Smooth muscle cell (in vitro differentiated cells): ENCODE results near the gene LANCL2. TPM values are rescaled to one million over a fixed set of nuclear protein-coding genes. Genes with fewer than 3 reads are reported as not detected.
"Not testable (repeated sequence)": the region's sequence is repeated elsewhere in the genome, so short reads cannot be mapped to it uniquely, and the experiment has no call there.

ENCODE experiments used
- DNase-seq: peaks from one replicate; lab custom pipeline; 2025; ENCODE audit not compliant: unreplicated experiment; lab: John Stamatoyannopoulos, UW
- H2AFZ ChIP-seq: fragments of 200-600 bp; sonication (generic); 2 replicates; pipeline ENCODE4 v1.6.0; 2016; ENCODE audit warnings: antibody characterized with exemption, low read depth, mild to moderate bottlenecking
- H3F3A ChIP-seq: fragments of 200-600 bp; sonication (generic); 2 replicates; pipeline ENCODE4 v1.6.0; 2017; ENCODE audit warnings: antibody characterized with exemption, low read depth
- H3K27ac ChIP-seq: fragments of 200-600 bp; sonication (generic); 2 replicates; pipeline ENCODE4 v1.5.1; 2016; ENCODE audit warnings: low read depth, mild to moderate bottlenecking
- H3K27me3 ChIP-seq: fragments of 200-600 bp; sonication (generic); 2 replicates; pipeline ENCODE4 v1.6.1; 2016; ENCODE audit warnings: low read depth, mild to moderate bottlenecking
- H3K36me3 ChIP-seq: fragments of 200-600 bp; sonication (generic); 2 replicates; pipeline ENCODE4 v1.5.1; 2016; ENCODE audit warnings: low read depth
- H3K4me1 ChIP-seq: fragments of 200-600 bp; sonication (generic); 2 replicates; pipeline ENCODE4 v1.5.1; 2016; ENCODE audit warnings: low read depth
- H3K4me2 ChIP-seq: fragments of 200-600 bp; sonication (generic); 2 replicates; pipeline ENCODE4 v1.6.0; 2016; ENCODE audit warnings: mild to moderate bottlenecking
- H3K4me3 ChIP-seq: fragments of 200-600 bp; sonication (generic); 2 replicates; pipeline ENCODE4 v1.5.1; 2016; ENCODE audit warnings: mild to moderate bottlenecking
- H3K79me2 ChIP-seq: fragments of 200-600 bp; sonication (generic); 2 replicates; pipeline ENCODE4 v1.6.0; 2016; ENCODE audit warnings: low read depth, mild to moderate bottlenecking
- H3K9ac ChIP-seq: fragments of 200-600 bp; sonication (generic); 2 replicates; pipeline ENCODE4 v1.6.0; 2016; ENCODE audit warnings: low read depth
- H3K9me3 ChIP-seq: fragments of 200-600 bp; sonication (generic); replicated peaks from 2 replicates; pipeline ENCODE4 v1.5.1; 2016; ENCODE audit warnings: low read depth
- H4K20me1 ChIP-seq: fragments of 200-600 bp; sonication (generic); 2 replicates; pipeline ENCODE4 v1.6.0; 2016; ENCODE audit warnings: low read depth
- CTCF ChIP-seq: fragments of 200-600 bp; sonication (generic); IDR thresholded peaks from 2 replicates; pipeline ENCODE4 v1.5.1; 2017; ENCODE audit warnings: borderline replicate concordance, mild to moderate bottlenecking, antibody characterized with exemption; ENCODE audit not compliant: insufficient read depth, poor library complexity, severe bottlenecking
- WGBS: methylation state at CpG from one replicate; pipeline ENCODE4 v1.1.7; 2016; ENCODE audit warnings: low lambda C conversion rate; 5-methylcytosine and 5-hydroxymethylcytosine counted together
- polyA plus RNA-seq: library from polyadenylated mRNA; unstranded; fragments of >200 nt; fragmentation: Nextera tagmentation; extraction: Ambion mirVana; gene quantifications from 2 replicates; pipeline ENCODE4 v1.2.1, GENCODE V29; 2016
- total RNA-seq: library from RNA; depleted of rRNA; stranded (reverse); fragments of >200 nt; gene quantifications from 2 replicates; pipeline ENCODE4 v1.2.3, GENCODE V29; 2014

LANCL2 gene
- total and polyA plus RNA-seq, 2 experiments from 2014 or later, result 9.4 to 15.6 TPM

DNA sequence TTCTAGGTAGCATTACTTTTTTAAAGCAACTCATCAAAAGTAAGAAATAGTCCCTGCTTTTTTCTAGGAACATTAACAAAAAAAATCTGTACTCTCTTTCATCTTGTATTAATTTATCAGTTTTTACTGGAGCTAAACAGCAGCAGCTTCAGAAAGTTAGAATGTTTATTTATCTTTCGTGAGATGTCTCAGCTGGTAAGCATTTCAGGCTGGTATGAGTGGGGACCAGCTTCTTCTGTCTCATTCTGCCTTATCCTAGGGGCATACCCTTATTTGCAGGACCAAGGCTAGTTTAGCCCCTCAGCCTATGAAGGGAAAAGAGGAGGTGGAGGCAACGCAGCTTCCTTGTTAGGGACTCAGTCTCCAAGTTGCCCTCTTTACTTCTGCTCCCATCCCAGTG is 35.1 kb downstream of the LANCL2 start:
- Histone ChIP-seq H4K20me1 (no peaks in the 10 kb centered on the region), H3K27me3 (no peaks in the 10 kb centered on the region), H3F3A (no peaks in the 10 kb centered on the region), H3K4me2 (peak overlapping the region; percentile 74), H3K9ac (no peak overlapping the region), H2AFZ (no peak overlapping the region), H3K4me3 (no peak overlapping the region), H3K9me3 (no peaks in the 10 kb centered on the region), H3K4me1 (no peaks in the 10 kb centered on the region), H3K79me2 (no peaks in the 10 kb centered on the region), H3K27ac (peak overlapping the region; percentile 55), H3K36me3 (no peaks in the 10 kb centered on the region)
- no peak for DNase-seq
- no peak for TF ChIP-seq CTCF
- WGBS, result 60% methylated on average over 2 of the region's 2 CpGs

GRCh38 chr7:55402506-55402905 is 37.4 kb downstream of the LANCL2 start:
- not testable (repeated sequence) for H3K27me3 ChIP-seq, H3K27ac ChIP-seq, H3K36me3 ChIP-seq, H3K9me3 ChIP-seq, H3K4me1 ChIP-seq, H3K4me3 ChIP-seq, H3F3A ChIP-seq, DNase-seq, H2AFZ ChIP-seq, H3K9ac ChIP-seq, H3K79me2 ChIP-seq, H3K4me2 ChIP-seq, H4K20me1 ChIP-seq
- no CpG with 5 or more reads among the region's 35 CpGs for WGBS

DNA sequence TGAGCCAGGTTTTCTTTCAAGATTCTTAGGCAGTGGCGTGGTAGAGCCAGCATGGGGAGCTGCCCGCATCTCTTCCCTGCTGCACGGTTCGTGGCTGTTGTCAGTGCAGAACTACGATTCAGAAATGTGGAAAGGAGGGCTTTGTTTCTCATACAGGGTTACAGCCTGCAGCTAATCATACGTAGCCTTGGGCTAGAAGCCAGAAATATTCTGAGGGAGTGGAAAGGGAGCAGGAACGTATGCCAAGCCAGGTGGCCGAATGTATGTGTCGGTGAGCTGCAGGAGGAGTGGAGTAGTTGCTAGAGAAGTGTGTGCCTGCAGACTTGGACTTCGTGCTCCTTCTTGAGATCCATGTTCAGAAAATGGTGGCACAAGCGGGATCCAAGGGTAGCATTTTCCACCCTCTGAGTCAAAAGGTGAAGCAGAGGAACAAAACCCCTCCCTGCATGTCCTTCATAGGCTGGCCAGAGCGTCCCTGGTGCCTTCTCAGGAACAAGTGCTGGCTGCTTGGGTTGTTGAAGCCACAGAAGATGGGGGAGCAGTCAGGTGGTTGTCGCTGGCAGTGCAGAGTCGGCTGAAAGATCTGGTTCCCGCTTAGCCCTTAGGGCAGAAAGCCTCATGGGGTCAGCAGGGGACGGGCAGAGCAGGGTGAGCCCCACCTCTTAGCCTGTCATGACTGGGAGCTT is 40.9 kb downstream of the LANCL2 start:
- H3K36me3 ChIP-seq, result no peaks in the 10 kb centered on the region
- no peaks in the 10 kb centered on the region for H3K9me3 ChIP-seq
- no peak overlapping the region for H3K4me2 ChIP-seq
- no peak for TF ChIP-seq CTCF
- H3K27ac ChIP-seq, result no peak overlapping the region
- no peaks in the 10 kb centered on the region for H3F3A ChIP-seq
- no peak for DNase-seq
- no peak overlapping the region for H3K4me3 ChIP-seq
- no peaks in the 10 kb centered on the region for H3K4me1 ChIP-seq
- no peak overlapping the region for H2AFZ ChIP-seq
- no peak overlapping the region for H3K9ac ChIP-seq
- no peaks in the 10 kb centered on the region for H3K27me3 ChIP-seq
- H4K20me1 ChIP-seq, result no peaks in the 10 kb centered on the region
- H3K79me2 ChIP-seq, result no peaks in the 10 kb centered on the region
- WGBS, result 92% methylated on average over 16 of the region's 16 CpGs

DNA sequence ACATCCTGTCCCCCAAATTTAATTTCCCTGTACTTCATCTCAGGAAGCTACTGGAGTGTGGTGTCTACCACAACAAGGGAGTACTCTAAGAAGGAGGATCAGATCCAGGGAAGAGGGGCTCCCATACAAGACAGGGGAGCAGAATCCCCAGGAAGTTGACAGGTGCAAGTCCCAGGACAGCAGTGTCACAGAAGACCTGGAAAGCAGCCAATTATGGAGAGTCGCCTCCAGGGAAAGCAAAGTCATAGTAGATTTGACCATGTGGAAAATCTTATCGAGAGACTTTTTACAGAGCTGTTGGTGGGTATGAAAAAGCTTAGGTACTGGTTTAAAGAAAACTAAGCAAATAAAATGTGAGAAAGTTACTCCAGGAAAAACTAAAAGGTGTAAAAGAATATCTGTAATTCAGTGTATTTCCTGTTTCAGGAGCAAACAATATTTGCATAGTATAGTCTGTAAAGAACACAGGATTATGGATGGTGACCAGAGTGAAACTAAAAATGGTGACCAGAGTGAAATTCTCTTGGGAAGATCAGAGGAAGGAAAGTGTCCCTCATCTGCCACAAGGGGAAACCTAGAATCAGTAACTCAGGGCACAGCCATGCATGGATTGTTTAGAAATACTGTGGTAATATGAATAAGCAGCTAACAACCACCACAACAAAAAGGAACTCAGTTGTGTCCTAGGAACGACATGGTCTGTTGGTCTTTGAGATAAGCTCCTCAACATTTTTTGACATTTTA is 44.5 kb downstream of the LANCL2 start:
- no peaks in the 10 kb centered on the region for H3K9me3 ChIP-seq
- no peak overlapping the region for H2AFZ ChIP-seq
- H3F3A ChIP-seq, result no peaks in the 10 kb centered on the region
- peak; percentile 10 for TF ChIP-seq CTCF
- H3K27me3 ChIP-seq, result no peaks in the 10 kb centered on the region
- no peak for DNase-seq
- H3K36me3 ChIP-seq, result no peaks in the 10 kb centered on the region
- H3K4me1 ChIP-seq, result no peaks in the 10 kb centered on the region
- H4K20me1 ChIP-seq, result no peaks in the 10 kb centered on the region
- H3K4me2 ChIP-seq, result no peak overlapping the region
- H3K9ac ChIP-seq, result no peak overlapping the region
- WGBS, result 90% methylated on average over 3 of the region's 3 CpGs
- no peak overlapping the region for H3K27ac ChIP-seq
- no peak overlapping the region for H3K4me3 ChIP-seq
- H3K79me2 ChIP-seq, result no peaks in the 10 kb centered on the region
